T-helper 1 cell treated with Interleukin-12 subunit alpha and Interleukin-12 subunit beta and Interleukin-4 antibody, amounts not matched to agents 30 μg/mL and 1 μg/mL, for 36 hours (primary cell): Measurements from ENCODE around the gene SPP2.

Experiments used
- H3K27ac Mint-ChIP-seq: one replicate; pipeline ENCODE4 v1.8.0; 2021; ENCODE audit warnings: mild to moderate bottlenecking, mixed read lengths
- H3K27me3 Mint-ChIP-seq: one replicate; pipeline ENCODE4 v1.8.0; 2021; ENCODE audit warnings: low read depth, mixed read lengths
- H3K36me3 Mint-ChIP-seq: one replicate; pipeline ENCODE4 v1.8.0; 2021; ENCODE audit warnings: low read depth, mixed read lengths
- H3K4me1 Mint-ChIP-seq: one replicate; pipeline ENCODE4 v1.8.0; 2021; ENCODE audit warnings: low read depth, mixed read lengths
- H3K4me3 Mint-ChIP-seq: one replicate; pipeline ENCODE4 v1.8.0; 2021; ENCODE audit warnings: mild to moderate bottlenecking, moderate library complexity, mixed read lengths
- H3K9me3 Mint-ChIP-seq: one replicate; pipeline ENCODE4 v1.8.0; 2021; ENCODE audit warnings: mixed read lengths

SPP2 gene

GRCh38 chr2:234050455-234051135 lies at the start of gene SPP2:
Gene SPP2, plus strand, starts transcription at chr2:234050702. Its CDS starts 85 bp downstream, at chr2:234050787.
- Mint-ChIP-seq H3K4me3 (no peak within 1 kb of the TSS), H3K27me3 (peaks cover 50% of the 10 kb centered on the region), H3K4me1 (peaks cover 2% of the 10 kb centered on the region), H3K27ac (no peak within 1 kb of the TSS), H3K9me3 (no peaks in the 10 kb centered on the region), H3K36me3 (no peaks in the 10 kb centered on the region)

- Mint-ChIP-seq H3K4me1 (peaks cover 20% of the 10 kb centered on the region), H3K27ac (peak overlapping the region; percentile 43), H3K4me3 (peak overlapping the region; percentile 30), H3K9me3 (no peaks in the 10 kb centered on the region), H3K27me3 (peaks cover 49% of the 10 kb centered on the region), H3K36me3 (peaks cover 3% of the 10 kb centered on the region)
Observed at GRCh38 chr2:234001380-234002160, 48.9 kb upstream of the SPP2 start.

GRCh38 chr2:234002281-234002680 lies 48.2 kb upstream of the SPP2 start:
- no peaks in the 10 kb centered on the region for H3K9me3 Mint-ChIP-seq
- H3K27me3 Mint-ChIP-seq, result peaks cover 51% of the 10 kb centered on the region
- peaks cover 3% of the 10 kb centered on the region for H3K36me3 Mint-ChIP-seq
- peaks cover 18% of the 10 kb centered on the region for H3K4me1 Mint-ChIP-seq
- no peak overlapping the region for H3K4me3 Mint-ChIP-seq
- H3K27ac Mint-ChIP-seq, result no peak overlapping the region

- peaks cover 3% of the 10 kb centered on the region for H3K36me3 Mint-ChIP-seq
- H3K9me3 Mint-ChIP-seq, result no peaks in the 10 kb centered on the region
- no peak overlapping the region for H3K27ac Mint-ChIP-seq
- H3K27me3 Mint-ChIP-seq, result peaks cover 65% of the 10 kb centered on the region
- peaks cover 11% of the 10 kb centered on the region for H3K4me1 Mint-ChIP-seq
- H3K4me3 Mint-ChIP-seq, result no peak overlapping the region
Observed at GRCh38 chr2:234003972-234004617, 46.4 kb upstream of the SPP2 start.

- Mint-ChIP-seq H3K36me3 (peaks cover 3% of the 10 kb centered on the region), H3K4me3 (no peak overlapping the region), H3K9me3 (no peaks in the 10 kb centered on the region), H3K4me1 (peaks cover 11% of the 10 kb centered on the region), H3K27ac (no peak overlapping the region), H3K27me3 (peaks cover 70% of the 10 kb centered on the region)
Observed at GRCh38 chr2:234005126-234005525, 45.4 kb upstream of the SPP2 start.

GRCh38 chr2:234006501-234006900 lies 44.0 kb upstream of the SPP2 start:
- H3K36me3 Mint-ChIP-seq, result peaks cover 3% of the 10 kb centered on the region
- H3K27ac Mint-ChIP-seq, result no peak overlapping the region
- H3K27me3 Mint-ChIP-seq, result peaks cover 78% of the 10 kb centered on the region
- H3K4me1 Mint-ChIP-seq, result peaks cover 5% of the 10 kb centered on the region
- H3K9me3 Mint-ChIP-seq, result no peaks in the 10 kb centered on the region
- H3K4me3 Mint-ChIP-seq, result no peak overlapping the region

GRCh38 chr2:234014427-234014826 lies 36.1 kb upstream of the SPP2 start:
- H3K36me3 Mint-ChIP-seq, result peaks cover 3% of the 10 kb centered on the region
- H3K4me3 Mint-ChIP-seq, result no peak overlapping the region
- H3K27me3 Mint-ChIP-seq, result peaks cover 55% of the 10 kb centered on the region
- H3K4me1 Mint-ChIP-seq, result peaks cover 1% of the 10 kb centered on the region
- H3K9me3 Mint-ChIP-seq, result no peaks in the 10 kb centered on the region
- no peak overlapping the region for H3K27ac Mint-ChIP-seq

- no peaks in the 10 kb centered on the region for H3K9me3 Mint-ChIP-seq
- peaks cover 49% of the 10 kb centered on the region for H3K27me3 Mint-ChIP-seq
- H3K4me3 Mint-ChIP-seq, result no peak overlapping the region
- no peak overlapping the region for H3K27ac Mint-ChIP-seq
- H3K36me3 Mint-ChIP-seq, result peaks cover 3% of the 10 kb centered on the region
- H3K4me1 Mint-ChIP-seq, result peaks cover 1% of the 10 kb centered on the region
Observed at GRCh38 chr2:234015861-234016260, 34.6 kb upstream of the SPP2 start.

GRCh38 chr2:234019896-234020295 lies 30.6 kb upstream of the SPP2 start:
- H3K27ac Mint-ChIP-seq, result no peak overlapping the region
- no peaks in the 10 kb centered on the region for H3K36me3 Mint-ChIP-seq
- no peaks in the 10 kb centered on the region for H3K4me1 Mint-ChIP-seq
- peaks cover 43% of the 10 kb centered on the region for H3K27me3 Mint-ChIP-seq
- H3K9me3 Mint-ChIP-seq, result no peaks in the 10 kb centered on the region
- no peak overlapping the region for H3K4me3 Mint-ChIP-seq

- H3K27me3 Mint-ChIP-seq, result peaks cover 40% of the 10 kb centered on the region
- H3K36me3 Mint-ChIP-seq, result no peaks in the 10 kb centered on the region
- H3K4me1 Mint-ChIP-seq, result peaks cover under 1% of the 10 kb centered on the region
- no peak overlapping the region for H3K27ac Mint-ChIP-seq
- no peak overlapping the region for H3K4me3 Mint-ChIP-seq
- no peaks in the 10 kb centered on the region for H3K9me3 Mint-ChIP-seq
Observed at GRCh38 chr2:234020332-234020731, 30.2 kb upstream of the SPP2 start.

- Mint-ChIP-seq H3K4me1 (peaks cover 19% of the 10 kb centered on the region), H3K36me3 (peaks cover under 1% of the 10 kb centered on the region), H3K4me3 (no peak overlapping the region), H3K27ac (no peak overlapping the region), H3K27me3 (peaks cover 35% of the 10 kb centered on the region), H3K9me3 (no peaks in the 10 kb centered on the region)
Observed at GRCh38 chr2:234022424-234022823, 28.1 kb upstream of the SPP2 start.

GRCh38 chr2:234024304-234024703 lies 26.2 kb upstream of the SPP2 start:
- Mint-ChIP-seq H3K27ac (no peak overlapping the region), H3K4me3 (no peak overlapping the region), H3K36me3 (peaks cover 5% of the 10 kb centered on the region), H3K4me1 (peaks cover 26% of the 10 kb centered on the region), H3K9me3 (no peaks in the 10 kb centered on the region), H3K27me3 (peaks cover 44% of the 10 kb centered on the region)

GRCh38 chr2:234025466-234025865 lies 25.0 kb upstream of the SPP2 start:
- Mint-ChIP-seq H3K27ac (peak overlapping the region; percentile 64), H3K36me3 (peaks cover 5% of the 10 kb centered on the region), H3K9me3 (no peaks in the 10 kb centered on the region), H3K4me3 (peak overlapping the region; percentile 64), H3K27me3 (peaks cover 46% of the 10 kb centered on the region), H3K4me1 (peaks cover 26% of the 10 kb centered on the region)

- Mint-ChIP-seq H3K4me1 (peaks cover 29% of the 10 kb centered on the region), H3K27ac (peak overlapping the region; percentile 64), H3K4me3 (peak overlapping the region; percentile 64), H3K9me3 (no peaks in the 10 kb centered on the region), H3K36me3 (peaks cover 5% of the 10 kb centered on the region), H3K27me3 (peaks cover 46% of the 10 kb centered on the region)
Observed at GRCh38 chr2:234025891-234026401, 24.6 kb upstream of the SPP2 start.
